Hematopoietic multipotent progenitor cell treated with erythropoietin and hydrocortisone succinate and interleukin-3 and kit ligand, for 8 days (in vitro differentiated cells): ENCODE results near the gene CD2BP2.
"Not testable (repeated sequence)": the region's sequence is repeated elsewhere in the genome, so short reads cannot be mapped to it uniquely, and the experiment has no call there.

ENCODE experiments used
- DNase-seq: peaks from one replicate; pipeline ENCODE4 v3.0.0-alpha.2; 2015

The CD2BP2 gene

GRCh38 chr16:30341971-30342370, 13.1 kb downstream of the CD2BP2 start:
- DNase-seq, result not testable (repeated sequence)

GRCh38 chr16:30340621-30341020, 14.5 kb downstream of the CD2BP2 start:
- DNase-seq, result no peak

- not testable (repeated sequence) for DNase-seq
Measured at GRCh38 chr16:30338715-30339114, 16.4 kb downstream of the CD2BP2 start.

- DNase-seq, result not testable (repeated sequence)
Measured at GRCh38 chr16:30337964-30338357, 17.1 kb downstream of the CD2BP2 start.

- no peak for DNase-seq
Measured at GRCh38 chr16:30335598-30336474, 19.3 kb downstream of the CD2BP2 start.

GRCh38 chr16:30335028-30335597, 20.0 kb downstream of the CD2BP2 start:
- peak; percentile 77 for DNase-seq

- peak; percentile 88 for DNase-seq
Measured at GRCh38 chr16:30334473-30334989, 20.6 kb downstream of the CD2BP2 start.

GRCh38 chr16:30324220-30324619, 30.9 kb downstream of the CD2BP2 start:
- DNase-seq, result not testable (repeated sequence)

GRCh38 chr16:30318647-30319046, 36.5 kb downstream of the CD2BP2 start:
- DNase-seq, result not testable (repeated sequence)

GRCh38 chr16:30310937-30311336, 44.2 kb downstream of the CD2BP2 start:
- DNase-seq, result not testable (repeated sequence)

GRCh38 chr16:30309255-30309654, 45.9 kb downstream of the CD2BP2 start:
- not testable (repeated sequence) for DNase-seq
